ENCODE data around the gene KCNH6.

KCNH6 gene

GRCh38 chr17:63592797-63593196 is 69.6 kb downstream of the KCNH6 start:
- TF ChIP-seq POLR2A (IDR thresholded peaks at IDR 0.05; ENCODE audit: low read depth, low read length), result no peak
- DNase-seq (ENCODE audit: insufficient read length, low spot score) (no peak), FAIRE-seq (no peak)

- FAIRE-seq (no peak), DNase-seq (ENCODE audit: insufficient read length, low spot score) (no peak)
- TF ChIP-seq POLR2A (IDR thresholded peaks at IDR 0.05; ENCODE audit: low read depth, low read length), result no peak
Observed at GRCh38 chr17:63595132-63595531, 72.0 kb downstream of the KCNH6 start.

Measured in H54 (cell line).